Mesenteric fat pad (tissue), 1 donor: ENCODE results near the gene SLC1A6. TPM values are rescaled to one million over a fixed set of nuclear protein-coding genes. Genes with fewer than 3 reads are reported as not detected.
"Not testable (repeated sequence)": the region's sequence is repeated elsewhere in the genome, so short reads cannot be mapped to it uniquely, and the experiment has no call there.

Experiments used
- DNase-seq: peaks from one replicate; pipeline ENCODE4 v3.0.0-alpha.2; 2020; ENCODE audit warnings: low spot score
- long read RNA-seq: library from polyadenylated mRNA; unstranded; transcript quantifications from one replicate; pipeline ENCODE4 v2.0.0, GENCODE V29; 2020
- total RNA-seq: library from RNA; stranded (reverse); fragmentation: NEBNext Ultra II Directional; extraction: Animal tissue kit (Norgen Biotek cat#: 25700); gene quantifications from one replicate; pipeline ENCODE4 v1.2.1, GENCODE V29; 2021
- donor health status: DM: yes; HTN: yes; CAD: no.

SLC1A6 gene
- not detected for total RNA-seq
- long read RNA-seq = 0 reads

DNA sequence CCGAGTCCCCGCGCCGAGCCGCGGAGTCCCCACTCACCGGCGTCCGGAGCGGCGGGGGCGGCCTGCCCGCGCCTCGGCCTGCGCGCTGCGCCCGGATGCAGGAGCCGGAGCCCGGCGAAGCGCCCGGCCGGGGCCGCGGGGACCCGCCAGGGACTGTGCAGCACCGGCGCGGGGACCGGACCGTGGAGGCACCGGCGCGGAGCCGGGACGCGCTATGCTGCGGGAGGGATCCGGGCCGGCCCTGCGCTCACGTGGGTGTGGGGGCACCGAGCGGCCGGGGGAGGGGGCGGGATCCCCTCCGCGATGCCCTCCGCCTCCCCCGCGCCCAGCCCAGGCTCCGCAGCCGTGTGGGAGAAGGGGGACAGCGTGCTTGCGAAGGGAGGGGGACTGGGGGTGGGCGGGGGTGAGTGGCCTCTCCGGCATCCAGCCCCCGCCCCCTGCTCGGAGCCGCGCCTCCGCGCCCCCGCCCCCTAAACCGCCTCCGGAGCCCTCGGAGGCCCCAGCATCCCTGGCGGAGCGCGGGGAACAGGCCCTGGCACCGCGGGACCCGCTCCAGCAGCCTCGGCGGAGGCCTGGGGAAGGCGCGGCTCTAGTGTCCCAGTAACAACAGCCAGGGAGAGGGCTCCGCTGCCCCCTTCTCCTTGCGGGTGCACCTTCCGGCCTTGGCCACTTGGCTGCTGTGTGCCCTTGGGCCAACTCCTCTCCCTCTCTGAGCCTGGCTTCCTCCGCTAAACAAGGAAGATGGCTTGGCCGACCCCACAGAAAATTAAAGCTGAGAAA, at the start of gene SLC1A6:
Gene SLC1A6, minus strand, starts transcription at position 389 of the 780 bp plus-strand sequence. CDS start 6,954 bp downstream, outside the sequence.
- DNase-seq = no peak

DNA sequence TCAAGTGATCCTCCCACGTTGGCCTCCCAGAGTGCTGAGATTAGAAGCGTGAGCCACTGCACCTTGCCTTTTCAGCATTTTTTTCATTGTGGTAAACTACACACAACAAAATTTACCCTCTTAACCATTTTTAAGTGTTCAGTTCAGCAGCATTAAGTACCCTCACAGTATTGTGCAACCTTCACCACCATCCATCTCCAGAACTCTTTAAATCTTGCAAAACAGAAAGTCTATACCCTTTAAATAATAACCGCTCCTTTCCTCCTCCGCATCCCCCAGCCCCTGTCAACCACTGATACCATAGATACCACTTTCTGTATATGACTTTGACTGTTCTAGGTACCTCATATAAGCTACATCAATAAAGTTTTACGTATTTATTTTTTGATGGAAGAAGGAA, 48.8 kb upstream of the SLC1A6 start:
- no peak for DNase-seq

DNA sequence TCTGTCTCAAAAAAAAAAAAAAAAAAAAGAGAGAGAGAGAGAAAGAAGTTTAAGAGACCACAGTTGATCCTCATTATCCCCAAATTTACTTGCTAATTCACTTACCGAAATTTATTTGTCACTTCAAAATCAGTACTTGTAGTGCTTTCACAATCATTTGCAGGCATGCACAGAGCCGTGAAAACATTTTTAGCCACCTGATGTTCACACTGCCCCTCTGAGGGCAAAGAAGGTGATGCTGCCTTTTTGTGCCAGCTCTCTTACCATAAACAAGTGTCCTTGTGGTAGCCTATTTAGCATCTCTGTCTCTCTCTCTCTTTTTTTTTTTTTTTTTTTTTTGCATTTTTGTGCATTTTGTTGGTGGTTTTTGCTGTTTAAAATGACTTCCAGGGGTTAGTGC, 45.6 kb upstream of the SLC1A6 start:
- DNase-seq = no peak

- no peak for DNase-seq
Measured at GRCh38 chr19:15022752-15023151, 43.1 kb upstream of the SLC1A6 start.

DNA sequence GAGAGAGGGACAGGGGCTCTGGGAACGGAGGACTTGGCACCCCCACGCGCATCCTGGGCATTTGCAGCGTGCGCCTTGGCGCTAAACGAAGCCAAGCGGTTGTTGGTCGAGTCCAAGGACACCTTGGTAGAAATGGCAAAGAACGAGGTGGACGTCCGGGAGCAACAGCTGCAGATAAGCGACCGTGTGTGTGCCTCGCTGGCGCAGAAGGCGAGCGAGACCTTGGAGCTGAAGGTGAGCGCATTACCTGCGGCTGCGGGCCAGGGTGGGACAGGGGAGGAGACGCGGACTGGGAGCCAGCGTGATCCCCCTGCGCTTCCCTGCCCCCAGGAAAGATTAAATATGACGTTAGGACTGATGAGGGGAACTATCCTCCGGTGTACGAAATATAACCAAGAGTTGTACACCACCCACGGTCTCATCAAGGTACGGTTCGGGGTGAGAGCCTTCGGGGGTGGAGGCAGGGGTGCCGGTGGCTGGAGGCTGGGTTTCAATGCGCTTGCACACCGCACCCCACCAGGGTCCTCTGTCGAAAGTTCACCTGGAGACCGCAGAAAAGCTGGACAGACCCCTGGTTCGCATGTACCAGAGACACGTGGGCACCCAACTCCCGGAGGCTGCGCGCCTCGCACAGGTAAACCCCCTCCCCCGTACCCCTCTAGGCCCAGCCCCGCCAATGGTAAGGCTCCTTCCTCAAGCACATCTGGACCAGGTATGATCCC, 41.8 kb upstream of the SLC1A6 start:
- no peak for DNase-seq

- DNase-seq = not testable (repeated sequence)
Measured at GRCh38 chr19:15018836-15019235, 39.2 kb upstream of the SLC1A6 start.

GRCh38 chr19:15015946-15016542, 36.4 kb upstream of the SLC1A6 start:
- DNase-seq = no peak

GRCh38 chr19:15014579-15014978, 34.9 kb upstream of the SLC1A6 start:
- no peak for DNase-seq

GRCh38 chr19:15010501-15011300, 31.0 kb upstream of the SLC1A6 start:
- no peak for DNase-seq

- no peak for DNase-seq
Measured at GRCh38 chr19:15008308-15008707, 28.6 kb upstream of the SLC1A6 start.

DNA sequence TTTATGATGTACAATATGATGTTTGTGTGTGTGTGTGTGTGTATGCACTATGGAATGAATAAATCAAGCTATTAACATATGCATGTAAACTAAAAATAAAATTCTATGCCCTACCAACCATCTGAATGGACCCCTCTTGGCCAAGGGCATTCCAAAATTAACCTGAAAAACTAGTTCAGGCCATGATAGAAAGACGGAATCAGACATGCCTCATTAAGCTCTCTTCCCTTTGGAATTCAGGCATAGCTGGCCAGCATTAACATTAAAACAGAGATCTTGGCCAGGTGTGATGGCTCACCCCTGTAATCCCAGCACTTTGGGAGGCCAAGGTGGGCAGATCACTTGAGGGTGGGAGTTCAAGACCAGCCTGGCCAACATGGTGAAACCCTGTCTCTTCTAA, 18.3 kb upstream of the SLC1A6 start:
- DNase-seq = no peak

DNA sequence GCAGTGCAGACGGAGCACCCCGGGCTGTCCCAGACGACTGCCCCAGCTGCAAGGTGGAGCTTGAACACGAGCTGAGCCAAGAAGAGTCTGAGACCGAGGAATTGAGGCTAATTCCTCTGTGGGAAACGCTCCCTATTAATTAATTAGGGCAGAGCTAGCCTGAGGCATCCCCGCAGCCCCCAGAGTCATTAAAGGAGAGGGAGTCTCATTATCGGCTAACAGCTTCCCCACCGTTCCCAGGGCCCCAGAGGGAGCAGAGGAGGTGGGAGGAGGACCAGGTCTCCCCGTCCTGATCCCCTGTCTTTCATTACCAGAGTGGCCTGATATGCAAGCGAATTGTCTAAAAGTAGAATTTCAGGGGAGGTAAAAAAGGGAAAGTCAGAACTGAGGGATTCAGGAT, 13.1 kb upstream of the SLC1A6 start:
- DNase-seq = no peak

- no peak for DNase-seq
Measured at GRCh38 chr19:14985133-14985532, 5.5 kb upstream of the SLC1A6 start.

- DNase-seq = no peak
Measured at GRCh38 chr19:14978161-14978776, 1.4 kb downstream of the SLC1A6 start.

DNA sequence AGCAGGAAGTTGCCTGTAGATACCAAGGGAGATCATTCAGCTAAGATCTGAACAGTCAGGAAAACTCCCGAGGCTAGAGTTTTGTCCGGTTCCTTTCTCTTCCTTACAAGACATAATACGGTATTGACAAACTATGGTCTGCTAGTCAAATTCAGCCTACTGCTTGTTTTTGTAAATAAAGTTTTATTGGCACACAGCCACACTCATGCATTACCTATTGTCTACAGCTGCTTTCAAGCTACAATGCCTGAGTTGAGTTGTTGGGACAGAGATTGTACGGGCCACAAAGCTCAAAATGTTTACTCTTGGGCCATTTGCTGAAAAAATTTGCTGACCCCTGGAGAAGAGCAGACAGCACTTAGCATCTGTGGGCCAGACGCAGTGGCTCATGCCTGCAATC, 2.5 kb downstream of the SLC1A6 start:
- no peak for DNase-seq

GRCh38 chr19:14974488-14974887, 5.2 kb downstream of the SLC1A6 start:
- DNase-seq = no peak

DNA sequence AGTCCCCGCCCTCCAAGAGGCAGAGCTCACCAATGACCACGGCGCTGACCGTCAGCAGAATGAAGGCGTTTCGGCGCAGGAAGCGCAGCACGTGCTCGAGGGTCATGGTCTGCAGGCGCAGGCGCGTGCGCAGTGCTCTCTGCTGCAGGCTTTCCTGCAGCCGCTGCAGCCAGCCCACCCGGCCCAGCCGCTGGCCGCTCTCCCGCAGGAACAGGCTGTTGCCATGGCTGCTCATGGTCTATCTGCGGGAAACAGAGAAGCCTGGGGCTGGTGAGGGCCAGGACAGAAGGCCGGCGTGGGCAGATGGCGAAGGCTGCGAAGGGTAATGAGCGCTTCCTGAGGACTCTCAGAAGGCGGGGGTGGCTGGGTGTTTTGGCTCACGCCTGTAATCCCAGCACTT, 7.0 kb downstream of the SLC1A6 start:
- peak; percentile 76 for DNase-seq

DNA sequence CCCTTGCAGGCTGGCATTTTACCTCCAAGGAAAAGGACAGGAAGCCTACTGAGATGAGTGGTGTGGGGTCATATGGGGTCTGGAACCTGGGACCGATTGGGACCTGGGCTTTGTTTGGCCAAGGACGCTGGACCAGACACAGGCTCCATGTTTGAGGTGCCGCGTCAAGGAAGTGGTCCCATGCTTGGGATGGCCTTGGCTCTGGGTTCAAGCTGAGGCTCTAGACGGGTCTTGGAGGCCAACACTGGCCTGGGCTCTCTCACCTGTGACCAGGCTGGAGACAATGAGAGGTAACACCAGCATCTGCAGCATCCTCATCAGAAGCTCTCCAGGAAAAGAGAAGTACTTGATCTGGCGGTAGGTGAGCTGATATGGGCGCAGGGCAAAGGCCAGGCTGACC, 8.2 kb downstream of the SLC1A6 start:
- peak; percentile 57 for DNase-seq

DNA sequence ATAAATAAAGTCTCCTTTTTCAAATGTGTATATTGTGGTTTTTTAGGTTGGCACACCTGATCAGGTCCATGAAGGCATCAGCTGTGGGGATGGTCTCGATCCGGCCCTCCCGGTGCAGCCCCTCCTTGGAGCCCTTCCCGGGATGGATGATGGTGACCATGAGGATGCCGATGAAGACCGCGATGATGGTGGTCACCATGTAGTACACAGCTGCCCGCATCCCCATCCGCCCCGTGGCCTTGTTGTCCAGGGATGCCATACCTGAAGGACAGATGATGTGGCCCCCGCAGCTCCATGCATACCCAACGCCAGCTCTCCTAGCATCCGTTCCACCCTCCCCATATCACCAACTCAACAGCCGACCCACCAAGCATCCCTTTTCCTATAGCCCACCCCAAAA, 11.4 kb downstream of the SLC1A6 start:
- peak; percentile 67 for DNase-seq

DNA sequence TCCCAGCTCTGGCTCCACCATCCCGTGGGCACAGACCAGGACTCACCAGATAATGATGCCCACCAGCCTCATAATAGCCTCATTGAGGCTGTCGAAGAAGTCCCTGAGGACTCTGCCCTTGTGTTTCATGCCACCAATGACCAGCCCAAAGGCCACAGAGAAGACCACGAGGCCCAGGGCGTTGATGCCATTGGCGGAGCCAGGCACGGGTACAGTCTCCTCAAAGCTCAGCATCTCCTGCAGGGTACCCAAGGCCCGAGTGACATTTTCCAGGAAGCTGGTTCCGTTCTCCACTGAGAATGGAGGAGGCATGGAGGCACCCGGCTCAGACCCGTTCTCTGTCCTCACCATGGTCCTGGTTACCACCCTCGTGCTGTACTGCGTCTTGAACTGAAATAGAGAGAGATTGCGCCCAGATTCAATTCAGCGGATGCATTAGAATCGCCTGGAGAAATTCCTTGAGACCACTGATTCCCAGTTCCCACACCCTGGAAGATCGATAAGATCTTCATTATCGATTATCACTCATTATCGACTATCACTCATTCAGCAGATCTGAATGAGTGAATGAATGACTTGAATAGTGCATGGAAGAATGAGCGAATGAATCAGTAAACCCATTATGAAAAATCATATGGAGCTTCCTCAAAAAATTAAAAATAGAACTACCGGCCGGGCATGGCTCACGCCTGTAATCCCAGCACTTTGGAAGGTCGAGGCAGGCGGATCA, 17.5 kb downstream of the SLC1A6 start:
- DNase-seq = peak; percentile 65
